Activated naive CD8-positive, alpha-beta T cell treated with anti-CD3 and anti-CD28 coated beads for 36 hours (primary cell): ENCODE data around the gene VTI1B. TPM values are rescaled to one million over a fixed set of nuclear protein-coding genes. Genes with fewer than 3 reads are reported as not detected.

Source experiments
- total RNA-seq, 2 experiments: library from RNA; stranded (reverse); gene quantifications; one replicate each; pipeline ENCODE4 v1.2.3, GENCODE V29; 2021

Gene VTI1B
- total RNA-seq, 2 experiments from 2014 or later = 70.7 to 72.5 TPM

Other genes with a start within 250 kb of the VTI1B start
- 1 to 10 TPM; 3.1 to 3.5 TPM for gene TMEM229B, start 185.9 kb downstream of the VTI1B start, total RNA-seq
- 1 to 10 TPM; 2.4 to 3.3 TPM for gene PLEKHH1, start 141.3 kb downstream of the VTI1B start, total RNA-seq
- 10 to 100 TPM; 17.5 to 18.2 TPM for gene PIGH, start 74.4 kb downstream of the VTI1B start, total RNA-seq
- 10 to 100 TPM in 1 of 2 experiments, 1 to 10 TPM in 1; 8.7 to 10.2 TPM for gene ARG2, start 54.7 kb downstream of the VTI1B start, total RNA-seq
- 10 to 100 TPM; 72.5 to 74.0 TPM for gene RDH11, start 21.1 kb upstream of the VTI1B start, total RNA-seq
- gene RDH12, start 27.3 kb upstream of the VTI1B start, total RNA-seq = not detected
- gene ZFYVE26, start 142.0 kb upstream of the VTI1B start, total RNA-seq = 10 to 100 TPM; 18.2 to 20.0 TPM
- gene RAD51B, start 145.1 kb upstream of the VTI1B start, total RNA-seq = 10 to 100 TPM; 27.4 to 31.6 TPM